ENCODE measurements around the gene SYCE1. TPM values are rescaled to one million over a fixed set of nuclear protein-coding genes. Genes with fewer than 3 reads are reported as not detected.
"Not testable (repeated sequence)": the region's sequence is repeated elsewhere in the genome, so short reads cannot be mapped to it uniquely, and the experiment has no call there.

SYCE1 gene
- total RNA-seq, 1 donor from 2014 or later = 1.2 TPM

- FAIRE-seq = no peak
- DNase-seq (ENCODE audit: low spot score in 2 of 2) = no peak
Observed at GRCh38 chr10:133564816-133565215, 567 bp downstream of the SYCE1 start.

- FAIRE-seq (no peak), DNase-seq (ENCODE audit: low spot score in 2 of 2) (no peak)
Observed at GRCh38 chr10:133559216-133559615, 6.2 kb downstream of the SYCE1 start.

- no peak for DNase-seq (ENCODE audit: low spot score in 2 of 2)
- FAIRE-seq = no peak
Observed at GRCh38 chr10:133557381-133557780, 8.0 kb downstream of the SYCE1 start.

GRCh38 chr10:133555521-133555920 is 9.9 kb downstream of the SYCE1 start:
- FAIRE-seq (no peak), DNase-seq (ENCODE audit: low spot score in 2 of 2) (no peak)

- no peak for DNase-seq (ENCODE audit: low spot score in 2 of 2)
- FAIRE-seq = no peak
Observed at GRCh38 chr10:133554600-133554999, 10.8 kb downstream of the SYCE1 start.

GRCh38 chr10:133544506-133544905 is 20.9 kb downstream of the SYCE1 start:
- FAIRE-seq (no peak), DNase-seq (ENCODE audit: low spot score in 2 of 2) (no peak)

- not testable (repeated sequence) for DNase-seq (ENCODE audit: low spot score in 2 of 2); FAIRE-seq
Observed at GRCh38 chr10:133541441-133541975, 23.9 kb downstream of the SYCE1 start.

- DNase-seq (ENCODE audit: low spot score in 2 of 2) (no peak), FAIRE-seq (no peak)
Observed at GRCh38 chr10:133537546-133538545, 27.5 kb downstream of the SYCE1 start.

- FAIRE-seq (no peak), DNase-seq (ENCODE audit: low spot score in 2 of 2) (no peak)
Observed at GRCh38 chr10:133536198-133536597, 29.2 kb downstream of the SYCE1 start.

- FAIRE-seq = no peak
- no peak for DNase-seq (ENCODE audit: low spot score in 2 of 2)
Observed at GRCh38 chr10:133534417-133534816, 31.0 kb downstream of the SYCE1 start.

- DNase-seq (ENCODE audit: low spot score in 2 of 2) (no peak), FAIRE-seq (no peak)
Observed at GRCh38 chr10:133532871-133533270, 32.5 kb downstream of the SYCE1 start.

GRCh38 chr10:133530506-133530905 is 34.9 kb downstream of the SYCE1 start:
- FAIRE-seq (no peak), DNase-seq (ENCODE audit: low spot score in 2 of 2) (no peak)

GRCh38 chr10:133529576-133529946 is 35.8 kb downstream of the SYCE1 start:
- FAIRE-seq = no peak

GRCh38 chr10:133528845-133529575 is 36.4 kb downstream of the SYCE1 start:
- DNase-seq (ENCODE audit: low spot score in 2 of 2) = no peak
- FAIRE-seq = no peak

More at GRCh38 chr10:133529576-133529946, 35.8 kb downstream of the SYCE1 start:
- DNase-seq (ENCODE audit: low spot score in 2 of 2) = no peak

GRCh38 chr10:133528296-133528844 is 37.0 kb downstream of the SYCE1 start:
- no peak for DNase-seq (ENCODE audit: low spot score in 2 of 2)
- FAIRE-seq = no peak

- DNase-seq (ENCODE audit: low spot score in 2 of 2) (no peak), FAIRE-seq (no peak)
Observed at GRCh38 chr10:133527771-133528271, 37.6 kb downstream of the SYCE1 start.

GRCh38 chr10:133526957-133527588 is 38.3 kb downstream of the SYCE1 start, which contains the start of gene CYP2E1:
Gene CYP2E1 (plus strand): TSS chr10:133527363. CDS start chr10:133527396, 33 bp downstream.
- no peak for FAIRE-seq
- no peak for DNase-seq (ENCODE audit: low spot score in 2 of 2)

- DNase-seq (ENCODE audit: low spot score in 2 of 2) = no peak
- FAIRE-seq = no peak
Observed at GRCh38 chr10:133525444-133525843, 39.9 kb downstream of the SYCE1 start.

GRCh38 chr10:133523631-133524203 is 41.7 kb downstream of the SYCE1 start:
- DNase-seq (ENCODE audit: low spot score in 2 of 2) (no peak), FAIRE-seq (no peak)

All from frontal cortex (tissue), 4 donors.